ENCODE measurements around the gene GDPD3.
A peak's percentile ranks its signal among the peaks of the same experiment; 100 is the strongest.

GDPD3 gene

GRCh38 chr16:30078744-30079143 is 34.6 kb downstream of the GDPD3 start:
- no peak for TF ChIP-seq CTCF (conservative IDR thresholded peaks at IDR 0.05; ENCODE audit: low read depth, low read length)
- H3K4me2 ChIP-seq, result no peak overlapping the region
- peaks cover 3% of the 10 kb centered on the region; the same call in 1 of the 2 replicates for H3K36me3 ChIP-seq (ENCODE audit: insufficient read depth)
- H4K20me1 ChIP-seq (ENCODE audit: insufficient read depth), result no peaks in the 10 kb centered on the region
- H3K4me3 ChIP-seq (IDR thresholded peaks at IDR 0.05; ENCODE audit: insufficient read depth, low read depth, low read length), result no peak overlapping the region
- H2AFZ ChIP-seq (ENCODE audit: low read depth), result no peak overlapping the region
- no peaks in the 10 kb centered on the region for H3K27me3 ChIP-seq (ENCODE audit: insufficient read depth, low read depth)
- peaks cover 20% of the 10 kb centered on the region for H3K4me1 ChIP-seq (ENCODE audit: low read depth, poor library complexity, severe bottlenecking)
- no peak overlapping the region for H3K27ac ChIP-seq
- H3K9ac ChIP-seq, result no peak overlapping the region
- H3K79me2 ChIP-seq (ENCODE audit: insufficient read depth, low read depth), result peaks cover 39% of the 10 kb centered on the region

- TF ChIP-seq CTCF (conservative IDR thresholded peaks at IDR 0.05; ENCODE audit: low read depth, low read length), result no peak
- H4K20me1 ChIP-seq (ENCODE audit: insufficient read depth), result no peaks in the 10 kb centered on the region
- H2AFZ ChIP-seq (ENCODE audit: low read depth), result no peak overlapping the region
- no peak overlapping the region for H3K9ac ChIP-seq
- peak overlapping the region; percentile 98; the same call in 1 of the 2 replicates for H3K4me2 ChIP-seq
- H3K27me3 ChIP-seq (ENCODE audit: insufficient read depth, low read depth), result no peaks in the 10 kb centered on the region
- peaks cover 39% of the 10 kb centered on the region for H3K79me2 ChIP-seq (ENCODE audit: insufficient read depth, low read depth)
- no peak overlapping the region for H3K27ac ChIP-seq
- H3K4me3 ChIP-seq (IDR thresholded peaks at IDR 0.05; ENCODE audit: insufficient read depth, low read depth, low read length), result no peak overlapping the region
- H3K36me3 ChIP-seq (ENCODE audit: insufficient read depth), result peaks cover 3% of the 10 kb centered on the region; the same call in 1 of the 2 replicates
- H3K4me1 ChIP-seq (ENCODE audit: low read depth, poor library complexity, severe bottlenecking), result peaks cover 20% of the 10 kb centered on the region
These were observed 35.7 kb downstream of the GDPD3 start for GRCh38 chr16:30077656-30078055.

GRCh38 chr16:30076276-30076791 is 37.0 kb downstream of the GDPD3 start:
- Histone ChIP-seq H3K27ac (peak overlapping the region; percentile 60), H3K36me3 (ENCODE audit: insufficient read depth) (peaks cover 14% of the 10 kb centered on the region; the same call in 1 of the 2 replicates)

GRCh38 chr16:30075503-30076275 is 37.6 kb downstream of the GDPD3 start, which contains the start of gene PPP4C:
TSS of gene PPP4C (plus strand) at chr16:30075994. CDS start at chr16:30076378, 384 bp downstream.
- Histone ChIP-seq H3K9ac (peak within 1 kb of the TSS; percentile 64), H3K4me1 (ENCODE audit: low read depth, poor library complexity, severe bottlenecking) (peaks cover 20% of the 10 kb centered on the region), H3K79me2 (ENCODE audit: insufficient read depth, low read depth) (peaks cover 39% of the 10 kb centered on the region), H3K4me2 (peak within 1 kb of the TSS; percentile 98), H3K27me3 (ENCODE audit: insufficient read depth, low read depth) (no peaks in the 10 kb centered on the region), H3K27ac (peak within 1 kb of the TSS; percentile 60), H3K4me3 (IDR thresholded peaks at IDR 0.05; ENCODE audit: insufficient read depth, low read depth, low read length) (peak within 1 kb of the TSS; percentile 40), H3K36me3 (ENCODE audit: insufficient read depth) (peaks cover 17% of the 10 kb centered on the region; the same call in 1 of the 2 replicates), H4K20me1 (ENCODE audit: insufficient read depth) (no peaks in the 10 kb centered on the region), H2AFZ (ENCODE audit: low read depth) (peak within 1 kb of the TSS; percentile 63)
- TF ChIP-seq CTCF (conservative IDR thresholded peaks at IDR 0.05; ENCODE audit: low read depth, low read length), result 0 out of 2 replicates have a peak, but pooled peaks have one; percentile 14

More at GRCh38 chr16:30076276-30076791, 37.0 kb downstream of the GDPD3 start:
- Histone ChIP-seq H3K9ac (peak overlapping the region; percentile 64), H3K79me2 (ENCODE audit: insufficient read depth, low read depth) (peaks cover 39% of the 10 kb centered on the region), H4K20me1 (ENCODE audit: insufficient read depth) (no peaks in the 10 kb centered on the region), H3K4me2 (peak overlapping the region; percentile 98), H2AFZ (ENCODE audit: low read depth) (peak overlapping the region; percentile 63; the same call in 1 of the 2 replicates), H3K4me3 (IDR thresholded peaks at IDR 0.05; ENCODE audit: insufficient read depth, low read depth, low read length) (peak overlapping the region; percentile 40), H3K4me1 (ENCODE audit: low read depth, poor library complexity, severe bottlenecking) (peaks cover 20% of the 10 kb centered on the region), H3K27me3 (ENCODE audit: insufficient read depth, low read depth) (no peaks in the 10 kb centered on the region)
- no peak for TF ChIP-seq CTCF (conservative IDR thresholded peaks at IDR 0.05; ENCODE audit: low read depth, low read length)
